Type B pancreatic cell (in vitro differentiated cells): Measurements from ENCODE around the gene CXCL5. TPM values are rescaled to one million over a fixed set of nuclear protein-coding genes. Genes with fewer than 3 reads are reported as not detected.
"Not testable (repeated sequence)": the region's sequence is repeated elsewhere in the genome, so short reads cannot be mapped to it uniquely, and the experiment has no call there.

Experiments used
- DNase-seq: peaks from one replicate; pipeline ENCODE4 v3.0.0; 2021; ENCODE audit warnings: mixed read lengths; ENCODE audit not compliant: unreplicated experiment; ENCODE audit errors: extremely low spot score
- H3K27ac Mint-ChIP-seq: 2 replicates; pipeline ENCODE4 v1.8.0; 2021; ENCODE audit warnings: mild to moderate bottlenecking, mixed read lengths
- H3K27me3 Mint-ChIP-seq: 2 replicates; pipeline ENCODE4 v1.8.0; 2021; ENCODE audit warnings: mixed read lengths
- H3K36me3 Mint-ChIP-seq: 2 replicates; pipeline ENCODE4 v1.8.0; 2021; ENCODE audit warnings: mixed read lengths
- H3K4me1 Mint-ChIP-seq: one replicate; pipeline ENCODE4 v1.8.0; 2021; ENCODE audit warnings: mixed read lengths; ENCODE audit not compliant: unreplicated experiment
- H3K4me3 Mint-ChIP-seq: 2 replicates; pipeline ENCODE4 v1.8.0; 2021; ENCODE audit warnings: mild to moderate bottlenecking, mixed read lengths
- H3K9me3 Mint-ChIP-seq: 2 replicates; pipeline ENCODE4 v1.8.0; 2021; ENCODE audit warnings: mixed read lengths
- CTCF ChIP-seq: fragments of 200-600 bp; sonication (generic); conservative IDR thresholded peaks from 2 replicates; pipeline ENCODE4 v1.5.0; 2021; ENCODE audit warnings: antibody characterized with exemption, mild to moderate bottlenecking
- total RNA-seq: library from RNA; stranded (reverse); gene quantifications from 2 replicates; pipeline ENCODE4 v1.2.1, GENCODE V29; 2021; ENCODE audit warnings: low replicate concordance

The CXCL5 gene
- total RNA-seq, 1 donor from 2014 or later: 6.7 TPM

- no peaks in the 10 kb centered on the region for H3K36me3 Mint-ChIP-seq
- H3K9me3 Mint-ChIP-seq: peaks cover 15% of the 10 kb centered on the region
- no peak overlapping the region for H3K27ac Mint-ChIP-seq
- no peak for TF ChIP-seq CTCF
- no peak for DNase-seq
- H3K27me3 Mint-ChIP-seq: peaks cover 12% of the 10 kb centered on the region
- no peaks in the 10 kb centered on the region for H3K4me1 Mint-ChIP-seq
- H3K4me3 Mint-ChIP-seq: no peak overlapping the region
Observed at GRCh38 chr4:73962724-73963123, 35.8 kb downstream of the CXCL5 start.

DNA sequence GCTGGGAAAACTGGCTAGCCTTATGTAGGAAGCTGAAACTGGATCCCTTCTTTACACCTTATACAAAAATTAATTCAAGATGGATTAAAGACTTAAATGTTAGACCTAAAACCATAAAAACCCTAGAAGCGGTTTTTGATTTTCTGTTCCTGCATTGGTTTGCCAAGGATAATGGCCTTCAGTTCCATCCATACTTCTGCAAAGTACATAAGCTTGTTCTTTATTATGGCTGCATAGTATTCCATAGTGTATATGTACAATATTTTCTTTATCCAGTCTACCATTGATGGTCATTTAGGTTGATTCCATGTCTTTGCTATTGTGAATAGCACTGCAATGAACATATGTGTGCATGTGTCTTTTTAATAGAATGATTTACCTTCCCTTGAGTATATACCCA is 39.4 kb downstream of the CXCL5 start:
- not testable (repeated sequence) for H3K4me1 Mint-ChIP-seq, DNase-seq, H3K4me3 Mint-ChIP-seq, H3K36me3 Mint-ChIP-seq, H3K27me3 Mint-ChIP-seq, H3K27ac Mint-ChIP-seq
- H3K9me3 Mint-ChIP-seq: peaks cover 15% of the 10 kb centered on the region

DNA sequence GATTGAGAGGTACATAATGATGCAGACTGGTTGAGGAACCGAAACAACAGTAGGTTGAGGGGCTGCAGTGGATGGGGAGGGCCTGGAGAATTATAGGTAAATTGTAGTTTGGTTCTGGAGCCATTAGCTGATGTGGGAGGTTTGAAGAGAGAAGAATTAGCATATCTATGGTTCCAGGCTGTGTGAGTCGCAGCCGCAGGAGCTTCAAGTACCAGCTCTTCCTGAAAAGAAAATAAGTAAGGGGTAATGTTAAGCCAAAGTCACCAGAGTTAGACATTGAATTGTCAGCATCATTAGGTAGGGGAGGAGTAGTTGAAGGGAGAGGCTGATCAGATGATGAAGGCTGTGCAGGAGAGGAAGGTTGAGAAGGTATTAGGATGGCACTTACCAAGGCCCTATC is 46.1 kb downstream of the CXCL5 start:
- H3K36me3 Mint-ChIP-seq: no peaks in the 10 kb centered on the region
- no peak overlapping the region for H3K4me3 Mint-ChIP-seq
- no peak for TF ChIP-seq CTCF
- no peaks in the 10 kb centered on the region for H3K4me1 Mint-ChIP-seq
- no peak overlapping the region for H3K27ac Mint-ChIP-seq
- no peaks in the 10 kb centered on the region for H3K9me3 Mint-ChIP-seq
- DNase-seq: no peak
- peaks cover 7% of the 10 kb centered on the region for H3K27me3 Mint-ChIP-seq

GRCh38 chr4:73950376-73950920 is 48.0 kb downstream of the CXCL5 start:
- H3K27ac Mint-ChIP-seq, H3K9me3 Mint-ChIP-seq, H3K4me3 Mint-ChIP-seq, H3K4me1 Mint-ChIP-seq, DNase-seq, H3K36me3 Mint-ChIP-seq: not testable (repeated sequence)
- peaks cover 23% of the 10 kb centered on the region for H3K27me3 Mint-ChIP-seq

GRCh38 chr4:73948990-73949706 is 49.3 kb downstream of the CXCL5 start:
- Mint-ChIP-seq H3K4me3 (no peak overlapping the region), H3K4me1 (peaks cover 8% of the 10 kb centered on the region), H3K27me3 (peaks cover 34% of the 10 kb centered on the region), H3K36me3 (no peaks in the 10 kb centered on the region), H3K27ac (no peak overlapping the region), H3K9me3 (no peaks in the 10 kb centered on the region)
- no peak for DNase-seq
- no peak for TF ChIP-seq CTCF

- Mint-ChIP-seq H3K27me3 (peaks cover 42% of the 10 kb centered on the region), H3K36me3 (no peaks in the 10 kb centered on the region), H3K27ac (no peak overlapping the region), H3K4me3 (no peak overlapping the region), H3K9me3 (no peaks in the 10 kb centered on the region), H3K4me1 (peaks cover 8% of the 10 kb centered on the region)
- no peak for DNase-seq
- TF ChIP-seq CTCF: no peak
Observed at GRCh38 chr4:73948291-73948690, 50.2 kb downstream of the CXCL5 start.
